Right atrium auricular region (tissue), 2 donors: ENCODE data around the gene SMIM10L2A. TPM values are rescaled to one million over a fixed set of nuclear protein-coding genes. Genes with fewer than 3 reads are reported as not detected.

ENCODE experiments used
- DNase-seq: peaks from one replicate; pipeline ENCODE4 v3.0.0-alpha.2; 2019; ENCODE audit warnings: low spot score
- H3K27ac ChIP-seq, 2 donors: fragments of 200-600 bp; sonication (generic); 1 replicate in 1 of 2; 2 replicates in 1 of 2; pipeline ENCODE4 v1.5.1; 2016 to 2019
- H3K27me3 ChIP-seq, 2 donors: fragments of 200-600 bp; sonication (generic); one replicate each; pipeline versions ENCODE4 v1.5.1 to v1.6.0; 2017 to 2019
- H3K36me3 ChIP-seq: fragments of 200-600 bp; sonication (generic); one replicate; pipeline ENCODE4 v1.5.1; 2016
- H3K4me1 ChIP-seq, 2 donors: fragments of 200-600 bp; sonication (generic); one replicate each; pipeline versions ENCODE4 v1.5.1 to v1.6.0; 2017 to 2019
- H3K4me3 ChIP-seq, 2 donors: fragments of 200-600 bp; sonication (generic); 1 replicate in 1 of 2; 2 replicates in 1 of 2; pipeline ENCODE4 v1.5.1; 2017 to 2019; ENCODE audit warnings: mild to moderate bottlenecking in 1 of 2, moderate library complexity in 1 of 2
- H3K9me3 ChIP-seq, 2 donors: fragments of 200-600 bp; sonication (generic); one replicate each; pipeline ENCODE4 v1.5.1; 2019
- total RNA-seq, 2 donors: library from RNA; depleted of rRNA; stranded (reverse); fragments of >200 nt; gene quantifications; one replicate each; pipeline ENCODE4 v1.1.0, GENCODE V29; 2016
- TF ChIP-seq, protein P1 (sequence below), 2 donors: fragments of 200-600 bp; sonication (generic); IDR thresholded peaks; one replicate each; pipeline ENCODE4 v1.5.1; 2019; ENCODE audit warnings: antibody characterized with exemption in 2 of 2

SMIM10L2A gene
- total RNA-seq, 2 donors from 2014 or later, result 2.7 to 6.3 TPM

DNA sequence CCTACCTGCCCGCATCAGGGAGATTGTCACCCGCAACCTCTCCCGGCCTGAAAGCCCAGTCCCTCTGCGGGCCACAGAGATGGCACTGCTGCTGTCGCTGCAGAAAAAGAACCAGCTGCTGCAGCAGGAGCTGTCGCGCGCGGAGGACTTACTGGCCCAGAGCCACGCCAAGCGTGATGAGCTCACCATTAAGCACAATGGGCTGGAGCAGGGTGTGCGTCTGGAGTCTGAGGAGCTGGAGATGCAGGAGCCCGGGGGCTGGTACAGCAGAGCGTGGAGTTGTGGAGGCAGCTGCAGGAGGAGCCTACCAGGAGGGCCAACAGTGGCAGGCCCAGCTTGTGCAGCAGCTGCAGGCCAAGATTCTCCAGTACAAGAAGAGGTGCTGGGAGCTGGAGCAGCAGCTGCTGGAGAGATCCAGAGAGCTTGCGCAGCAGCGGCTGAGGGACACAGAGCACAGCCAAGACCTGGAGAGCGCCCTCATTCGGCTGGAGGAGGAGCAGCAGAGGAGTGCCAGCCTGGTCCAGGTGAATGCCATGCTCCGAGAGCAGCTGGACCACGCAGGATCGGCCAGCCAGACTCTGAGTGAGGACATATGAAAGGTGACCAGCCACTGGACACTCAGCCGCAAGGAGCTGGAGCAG, 11.3 kb downstream of the SMIM10L2A start:
- TF ChIP-seq, protein P1, sequence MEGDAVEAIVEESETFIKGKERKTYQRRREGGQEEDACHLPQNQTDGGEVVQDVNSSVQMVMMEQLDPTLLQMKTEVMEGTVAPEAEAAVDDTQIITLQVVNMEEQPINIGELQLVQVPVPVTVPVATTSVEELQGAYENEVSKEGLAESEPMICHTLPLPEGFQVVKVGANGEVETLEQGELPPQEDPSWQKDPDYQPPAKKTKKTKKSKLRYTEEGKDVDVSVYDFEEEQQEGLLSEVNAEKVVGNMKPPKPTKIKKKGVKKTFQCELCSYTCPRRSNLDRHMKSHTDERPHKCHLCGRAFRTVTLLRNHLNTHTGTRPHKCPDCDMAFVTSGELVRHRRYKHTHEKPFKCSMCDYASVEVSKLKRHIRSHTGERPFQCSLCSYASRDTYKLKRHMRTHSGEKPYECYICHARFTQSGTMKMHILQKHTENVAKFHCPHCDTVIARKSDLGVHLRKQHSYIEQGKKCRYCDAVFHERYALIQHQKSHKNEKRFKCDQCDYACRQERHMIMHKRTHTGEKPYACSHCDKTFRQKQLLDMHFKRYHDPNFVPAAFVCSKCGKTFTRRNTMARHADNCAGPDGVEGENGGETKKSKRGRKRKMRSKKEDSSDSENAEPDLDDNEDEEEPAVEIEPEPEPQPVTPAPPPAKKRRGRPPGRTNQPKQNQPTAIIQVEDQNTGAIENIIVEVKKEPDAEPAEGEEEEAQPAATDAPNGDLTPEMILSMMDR (IDR thresholded peaks at IDR 0.05), result no peak
- Histone ChIP-seq H3K27me3 (no peaks in the 10 kb centered on the region), H3K4me1 (no peaks in the 10 kb centered on the region), H3K9me3 (peaks cover 0 to 11% of the 10 kb centered on the region in 2 donors), H3K27ac (no peak overlapping the region), H3K4me3 (no peak overlapping the region), H3K36me3 (no peaks in the 10 kb centered on the region)
- DNase-seq, result no peak

DNA sequence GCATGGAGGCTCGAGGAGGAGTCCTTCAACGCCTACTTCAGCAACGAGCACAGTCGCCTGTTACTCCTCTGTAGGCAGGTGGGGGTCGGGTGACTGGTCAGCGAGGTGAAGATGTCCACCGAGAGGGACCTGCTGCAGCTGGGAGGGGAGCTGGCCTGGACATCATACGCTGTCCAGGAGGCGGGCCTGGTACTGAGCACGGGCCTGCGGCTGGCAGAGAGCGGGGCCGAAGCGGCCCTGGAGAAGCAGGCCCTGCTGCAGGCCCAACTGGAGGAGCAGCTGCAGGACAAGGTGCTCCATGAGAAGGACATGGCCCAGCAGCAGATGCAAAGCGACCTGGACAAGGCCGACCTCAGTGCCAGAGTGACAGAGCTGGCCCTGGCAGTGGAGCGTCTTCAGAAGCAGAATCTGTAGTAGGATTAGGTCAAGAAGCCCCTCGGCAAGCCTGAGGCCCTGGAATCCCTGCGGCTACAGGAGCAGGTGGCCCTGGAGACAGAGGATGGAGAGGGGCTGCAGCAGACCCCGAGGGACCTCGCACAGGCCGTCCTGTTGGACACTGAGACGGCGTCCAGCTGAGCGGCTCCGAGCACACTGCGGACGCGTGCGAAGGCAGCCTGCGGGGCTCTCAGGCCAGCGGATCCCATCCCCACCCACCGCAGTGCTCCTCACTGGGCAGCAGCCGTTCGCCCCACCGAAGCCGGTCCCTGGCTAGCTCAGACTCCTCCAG, 11.9 kb downstream of the SMIM10L2A start:
- Histone ChIP-seq H3K36me3 (no peaks in the 10 kb centered on the region), H3K27me3 (no peaks in the 10 kb centered on the region), H3K27ac (no peak overlapping the region), H3K4me3 (no peak overlapping the region), H3K4me1 (no peaks in the 10 kb centered on the region), H3K9me3 (peaks cover 0 to 11% of the 10 kb centered on the region in 2 donors)
- DNase-seq, result no peak
- TF ChIP-seq, protein P1 (IDR thresholded peaks at IDR 0.05), result no peak

DNA sequence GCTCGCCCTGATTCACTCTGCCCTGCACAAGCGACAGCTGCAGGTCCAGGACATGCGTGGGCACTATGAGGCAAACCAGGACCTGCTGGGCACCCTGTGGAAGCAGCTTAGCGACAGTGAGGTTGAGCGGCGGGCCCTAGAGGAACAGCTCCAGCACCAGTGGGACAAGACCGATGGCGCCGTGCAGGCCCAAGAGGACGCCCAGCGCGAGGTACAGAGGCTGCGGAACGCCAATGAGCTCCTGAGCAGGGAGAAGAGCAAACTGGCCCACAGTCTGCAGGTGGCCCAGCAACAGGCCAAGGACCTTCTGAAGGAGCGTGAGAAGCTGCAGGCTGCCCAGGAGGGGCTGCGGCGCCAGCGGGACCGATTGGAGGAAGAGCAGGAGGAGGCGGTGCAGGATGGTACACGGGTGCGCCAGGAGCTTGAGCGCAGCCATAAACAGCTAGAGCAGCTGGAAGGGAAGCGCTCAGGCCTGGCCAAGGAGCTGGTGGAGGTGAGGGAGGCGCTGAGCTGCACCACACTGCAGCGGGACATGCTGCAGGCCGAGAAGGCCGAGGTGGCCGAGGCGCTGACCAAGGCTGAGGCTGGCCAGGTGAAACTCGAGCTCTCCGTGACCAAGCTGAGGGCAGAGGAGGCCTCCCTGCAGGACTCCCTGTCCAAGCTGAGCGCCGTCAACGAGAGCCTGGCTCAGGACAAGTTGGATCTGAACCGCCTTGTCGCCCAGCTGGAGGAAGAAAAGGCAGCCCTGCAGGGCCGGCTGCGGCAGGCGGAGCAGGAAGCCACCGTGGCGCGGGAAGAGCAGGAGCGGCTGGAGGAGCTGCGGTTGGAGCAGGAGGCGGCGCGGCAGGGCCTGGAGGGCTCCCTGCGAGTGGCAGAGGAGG, 12.8 kb downstream of the SMIM10L2A start:
- Histone ChIP-seq H3K9me3 (peaks cover 0 to 11% of the 10 kb centered on the region in 2 donors), H3K4me1 (no peaks in the 10 kb centered on the region), H3K4me3 (no peak overlapping the region), H3K36me3 (no peaks in the 10 kb centered on the region), H3K27ac (no peak overlapping the region), H3K27me3 (no peaks in the 10 kb centered on the region)
- DNase-seq, result no peak
- TF ChIP-seq, protein P1 (IDR thresholded peaks at IDR 0.05), result no peak

DNA sequence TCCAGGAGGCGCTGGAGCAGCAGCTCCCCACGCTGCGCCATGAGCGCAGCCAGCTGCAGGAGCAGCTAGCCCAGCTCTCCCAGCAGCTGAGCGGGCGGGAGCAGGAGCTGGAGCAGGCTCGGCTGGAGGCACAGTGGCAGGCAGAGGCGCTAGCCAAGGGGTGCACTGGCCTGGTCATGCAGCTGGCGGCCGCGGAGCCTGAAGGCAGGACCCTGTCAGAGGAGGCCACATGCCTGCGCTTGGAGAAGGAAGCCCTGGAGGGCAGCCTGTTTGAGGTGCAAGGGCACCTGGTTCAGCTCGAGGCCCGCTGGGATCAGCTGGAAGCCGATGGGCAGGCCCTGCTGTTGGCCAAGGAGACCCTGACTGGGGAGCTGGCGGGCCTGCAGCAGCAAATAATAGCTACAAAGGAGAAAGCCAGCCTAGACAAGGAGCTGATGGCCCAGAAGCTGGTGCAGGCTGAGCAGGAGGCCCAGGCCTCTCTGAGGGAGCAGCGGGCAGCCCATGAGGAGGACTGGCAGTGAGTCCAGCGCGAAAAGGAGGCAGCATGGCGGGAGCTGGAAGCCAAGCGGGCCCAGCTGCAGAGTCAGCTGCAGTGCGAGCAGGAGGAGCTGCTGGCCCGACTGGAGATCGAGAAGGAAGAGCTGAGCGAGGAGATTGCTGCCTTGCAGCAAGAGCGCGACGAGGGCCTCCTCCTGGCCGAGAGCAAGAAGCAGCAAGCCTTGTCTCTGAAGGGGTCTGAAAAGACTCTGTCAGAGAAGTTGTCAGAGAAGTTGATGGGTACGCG, 13.6 kb downstream of the SMIM10L2A start:
- Histone ChIP-seq H3K9me3 (peaks cover 0 to 11% of the 10 kb centered on the region in 2 donors), H3K4me3 (no peak overlapping the region), H3K36me3 (no peaks in the 10 kb centered on the region), H3K27me3 (no peaks in the 10 kb centered on the region), H3K27ac (no peak overlapping the region), H3K4me1 (no peaks in the 10 kb centered on the region)
- DNase-seq, result no peak
- TF ChIP-seq, protein P1 (IDR thresholded peaks at IDR 0.05), result no peak

DNA sequence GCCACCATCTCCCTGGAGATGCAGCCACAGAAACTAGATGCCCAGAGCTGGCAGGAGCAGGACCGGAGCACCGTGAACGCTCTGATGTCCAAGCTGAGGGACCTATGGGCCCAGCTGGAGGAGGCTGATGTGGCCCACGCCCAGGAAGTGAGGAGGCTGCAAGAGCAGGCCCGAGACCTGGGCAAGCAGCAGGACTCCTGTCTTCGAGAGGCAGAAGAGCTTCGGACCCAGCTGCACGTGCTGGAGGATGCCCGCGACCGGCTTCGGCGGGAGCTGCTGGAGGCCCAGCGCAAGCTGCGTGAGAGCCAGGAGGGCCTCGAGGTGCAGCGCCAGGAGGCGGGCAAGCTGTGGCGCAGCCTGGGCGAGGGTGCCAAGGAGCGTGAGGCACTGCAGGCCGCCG, 14.2 kb downstream of the SMIM10L2A start:
- H3K4me3 ChIP-seq, result no peak overlapping the region
- TF ChIP-seq, protein P1 (IDR thresholded peaks at IDR 0.05), result no peak
- DNase-seq, result no peak
- H3K9me3 ChIP-seq, result peaks cover 0 to 10% of the 10 kb centered on the region in 2 donors
- H3K36me3 ChIP-seq, result no peaks in the 10 kb centered on the region
- H3K27me3 ChIP-seq, result no peaks in the 10 kb centered on the region
- no peaks in the 10 kb centered on the region for H3K4me1 ChIP-seq
- H3K27ac ChIP-seq, result no peak overlapping the region
